Stomach smooth muscle (tissue), 2 donors: ENCODE data around the gene PROX2.

ENCODE experiments used
- H3K27ac ChIP-seq: one replicate; pipeline ENCODE4 v1.7.0; 2013; ENCODE audit warnings: mild to moderate bottlenecking, low read length, inconsistent platforms
- H3K27me3 ChIP-seq, 2 donors: one replicate each; pipeline ENCODE4 v1.7.0; 2013; ENCODE audit warnings: low read length in 2 of 2; ENCODE audit not compliant: insufficient read depth in 2 of 2, control insufficient read depth in 1 of 2
- H3K36me3 ChIP-seq, 2 donors: one replicate each; pipeline ENCODE4 v1.7.0; 2013; ENCODE audit warnings: low read length in 2 of 2; ENCODE audit not compliant: control insufficient read depth in 2 of 2, insufficient read depth in 2 of 2
- H3K4me1 ChIP-seq: one replicate; pipeline ENCODE4 v1.7.0; 2013; ENCODE audit warnings: low read length; ENCODE audit not compliant: control insufficient read depth, insufficient read depth
- H3K4me3 ChIP-seq, 2 donors: one replicate each; pipeline ENCODE4 v1.7.0; 2013; ENCODE audit warnings: low read length in 2 of 2
- H3K9ac ChIP-seq, 2 donors: one replicate each; pipeline ENCODE4 v1.7.0; 2013; ENCODE audit warnings: low read length in 2 of 2, mild to moderate bottlenecking in 1 of 2
- H3K9me3 ChIP-seq, 2 donors: one replicate each; pipeline ENCODE4 v1.7.0; 2013; ENCODE audit warnings: low read length in 2 of 2; ENCODE audit not compliant: control insufficient read depth in 2 of 2
- donor health status: healthy.
- donor health status: Pancreatic carcinoma.

Gene PROX2

DNA sequence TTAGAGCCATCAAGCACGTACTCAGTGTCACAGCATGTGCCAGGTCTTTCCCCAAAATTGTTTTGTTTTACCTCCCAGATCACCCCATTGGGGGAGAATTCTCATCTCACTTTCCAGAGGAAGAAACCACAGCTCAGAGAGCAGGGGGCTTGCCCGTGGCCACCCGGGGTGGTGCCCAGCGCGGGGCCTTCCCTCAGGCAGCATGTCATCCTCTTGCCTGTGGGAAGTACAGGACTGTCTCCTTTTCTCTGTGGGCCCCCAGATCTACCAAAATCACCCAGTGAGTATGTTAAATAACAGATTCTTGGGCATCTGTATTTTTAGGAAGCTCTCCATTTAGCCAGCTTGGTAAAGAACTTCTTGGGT, 41.2 kb upstream of the PROX2 start:
- Histone ChIP-seq H3K27ac (peak overlapping the region; percentile 41), H3K4me3 (no peak overlapping the region), H3K4me1 (peaks cover 19% of the 10 kb centered on the region), H3K36me3 (peaks cover 0 to 2% of the 10 kb centered on the region in 2 donors), H3K27me3 (no peaks in the 10 kb centered on the region), H3K9me3 (no peaks in the 10 kb centered on the region), H3K9ac (no peak overlapping the region)

DNA sequence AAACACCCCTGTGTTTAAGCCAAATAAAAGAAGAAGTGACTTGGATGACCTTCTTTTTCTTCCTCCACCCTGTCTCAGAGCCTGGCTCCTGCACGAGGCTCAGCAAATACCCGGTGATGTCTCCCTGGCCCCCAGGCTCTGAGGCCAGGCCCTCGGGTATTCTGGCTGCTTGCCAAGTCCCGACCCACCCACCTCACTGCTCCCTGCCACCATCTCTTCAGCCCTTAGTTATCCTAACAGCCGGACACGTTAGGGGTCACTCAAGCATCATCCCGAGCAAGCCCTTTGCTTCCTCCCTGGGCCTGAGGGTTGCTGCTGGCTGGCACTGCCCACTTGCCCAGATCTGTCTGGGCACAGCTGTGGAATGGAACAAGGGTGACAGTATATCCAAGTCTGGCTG, 39.9 kb upstream of the PROX2 start:
- peak overlapping the region; percentile 31 for H3K27ac ChIP-seq
- H3K9me3 ChIP-seq: no peaks in the 10 kb centered on the region

DNA sequence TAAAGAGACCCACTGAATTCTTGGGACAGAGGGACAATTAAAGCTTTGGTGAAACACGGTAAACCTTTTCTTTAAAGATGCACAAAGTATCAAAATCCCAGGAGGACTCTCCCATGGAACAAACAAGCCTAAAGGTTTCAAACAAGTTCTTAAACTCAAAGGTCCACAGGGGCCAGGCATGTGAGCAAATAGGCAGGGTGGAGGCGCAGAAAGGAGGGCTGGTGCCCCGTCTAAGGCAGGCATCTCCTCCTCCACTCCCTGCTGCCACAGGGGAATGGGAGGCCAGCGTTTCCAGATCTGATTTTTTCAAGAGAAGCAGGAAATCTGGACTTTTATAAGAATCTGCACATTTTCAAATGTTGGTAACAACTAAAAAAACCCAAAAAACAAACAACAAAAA, 39.5 kb upstream of the PROX2 start:
- Histone ChIP-seq H3K9me3 (no peaks in the 10 kb centered on the region), H3K36me3 (peaks cover 0 to 2% of the 10 kb centered on the region in 2 donors), H3K27ac (peak overlapping the region; percentile 31), H3K4me3 (no peak overlapping the region), H3K9ac (no peak overlapping the region), H3K27me3 (no peaks in the 10 kb centered on the region), H3K4me1 (peaks cover 18% of the 10 kb centered on the region)

More for the DNA sequence above, 39.9 kb upstream of the PROX2 start:
- no peaks in the 10 kb centered on the region for H3K27me3 ChIP-seq
- peaks cover 18% of the 10 kb centered on the region for H3K4me1 ChIP-seq
- H3K4me3 ChIP-seq: no peak overlapping the region
- H3K36me3 ChIP-seq: peaks cover 0 to 2% of the 10 kb centered on the region in 2 donors
- H3K9ac ChIP-seq: no peak overlapping the region

DNA sequence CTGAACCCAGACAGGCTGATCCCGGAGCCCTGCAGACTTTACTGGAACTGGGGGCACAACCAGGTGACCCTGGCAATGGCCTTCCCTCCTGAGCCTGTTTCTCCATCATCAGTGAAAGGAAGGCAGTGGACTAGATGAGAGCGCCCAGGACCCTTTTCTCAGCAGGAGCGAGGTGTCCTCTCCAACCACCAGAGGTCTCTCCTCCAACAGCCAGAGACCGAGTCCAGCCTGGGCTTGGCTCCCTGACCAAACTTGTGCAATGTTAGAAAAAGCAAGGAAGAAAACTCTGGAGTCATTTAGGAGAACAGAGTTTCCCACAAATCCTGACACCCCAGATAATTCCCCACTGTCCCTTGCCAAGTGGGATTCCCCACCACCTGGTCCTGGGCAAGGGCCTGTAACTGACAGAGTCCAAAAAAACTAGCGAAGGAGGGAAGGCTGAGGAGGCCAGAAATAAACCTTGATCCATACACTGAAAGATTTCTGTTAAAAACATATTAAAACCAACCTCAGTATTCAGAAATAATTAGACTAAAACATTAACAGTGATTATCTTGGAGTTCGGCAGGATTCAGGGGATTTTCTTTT, 38.1 kb upstream of the PROX2 start:
- Histone ChIP-seq H3K4me3 (no peak overlapping the region), H3K27ac (no peak overlapping the region), H3K27me3 (no peaks in the 10 kb centered on the region), H3K4me1 (peaks cover 18% of the 10 kb centered on the region), H3K9ac (peak overlapping the region in 1 of 2 donors; percentile 31), H3K9me3 (no peaks in the 10 kb centered on the region), H3K36me3 (peaks cover 0 to 2% of the 10 kb centered on the region in 2 donors)

DNA sequence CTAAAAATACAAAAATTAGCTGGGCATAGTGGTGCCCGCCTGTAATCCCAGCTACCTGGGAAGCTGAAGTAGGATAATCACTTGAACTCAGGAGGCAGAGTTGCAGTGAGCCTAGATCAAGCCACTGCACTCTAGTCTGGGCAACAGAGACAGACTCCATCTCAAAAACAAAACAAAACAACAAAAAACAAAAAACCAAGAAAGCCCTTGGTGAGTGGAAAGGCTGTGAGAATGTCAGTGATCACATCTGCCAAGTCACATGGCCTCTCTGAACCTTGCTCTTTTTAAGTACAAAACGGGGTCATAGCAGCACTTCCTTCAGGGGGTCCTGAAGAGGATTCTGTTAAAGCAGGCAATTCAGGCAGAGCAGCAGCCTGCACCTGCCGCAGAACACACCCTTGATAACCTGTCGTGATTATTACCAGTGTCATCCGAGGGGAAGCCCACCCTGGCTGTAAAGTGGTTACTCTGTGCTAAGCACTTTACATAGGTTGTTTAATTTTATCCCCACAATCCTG, 37.5 kb upstream of the PROX2 start:
- Histone ChIP-seq H3K4me3 (no peak overlapping the region), H3K27me3 (no peaks in the 10 kb centered on the region), H3K9me3 (no peaks in the 10 kb centered on the region), H3K9ac (no peak overlapping the region), H3K27ac (no peak overlapping the region), H3K36me3 (peaks cover 0 to 2% of the 10 kb centered on the region in 2 donors), H3K4me1 (peaks cover 17% of the 10 kb centered on the region)

DNA sequence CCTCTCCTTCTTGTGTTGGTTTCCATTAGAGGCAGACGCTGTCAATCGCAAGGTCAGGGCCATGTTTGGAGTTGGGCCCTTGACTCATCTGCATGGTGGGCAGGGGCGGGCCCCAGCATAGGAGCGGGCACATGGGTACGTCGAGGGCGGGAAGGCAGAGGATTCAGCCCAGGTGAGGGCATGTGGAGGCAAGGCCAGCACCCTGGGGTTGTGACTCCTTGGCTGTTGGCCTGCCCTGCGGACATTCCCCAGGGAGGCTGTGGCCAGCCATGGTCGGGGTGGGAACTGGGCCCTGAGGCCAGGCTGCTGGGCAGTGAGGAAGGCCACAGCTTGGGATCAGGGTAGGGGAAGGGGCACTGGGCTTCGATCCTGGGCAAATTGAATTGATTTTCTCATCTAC, 36.9 kb upstream of the PROX2 start:
- H3K9ac ChIP-seq: no peak overlapping the region
- H3K4me1 ChIP-seq: peaks cover 16% of the 10 kb centered on the region
- no peaks in the 10 kb centered on the region for H3K9me3 ChIP-seq
- H3K36me3 ChIP-seq: peaks cover 0 to 2% of the 10 kb centered on the region in 2 donors
- no peak overlapping the region for H3K27ac ChIP-seq
- no peaks in the 10 kb centered on the region for H3K27me3 ChIP-seq
- H3K4me3 ChIP-seq: no peak overlapping the region

DNA sequence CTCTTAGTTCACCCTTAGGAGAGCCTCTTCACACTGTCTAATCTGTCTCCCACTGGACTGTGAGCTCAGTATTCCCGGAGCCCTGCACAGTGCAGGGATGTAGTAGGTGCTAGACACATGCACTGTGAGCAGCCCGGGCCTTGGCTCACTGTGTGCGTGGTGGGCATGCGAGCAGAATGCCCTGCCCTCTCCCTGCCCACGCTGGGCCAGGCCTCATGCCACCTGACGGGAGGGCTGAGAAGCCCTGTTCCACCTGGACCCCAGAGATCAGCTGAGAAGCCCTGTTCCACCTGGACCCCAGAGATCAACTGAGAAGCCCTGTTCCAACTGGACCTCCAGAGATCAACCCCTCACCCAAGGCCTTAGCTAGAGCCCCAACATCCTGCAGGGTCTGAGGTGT, 36.2 kb upstream of the PROX2 start:
- Histone ChIP-seq H3K27me3 (no peaks in the 10 kb centered on the region), H3K4me1 (peaks cover 18% of the 10 kb centered on the region), H3K9me3 (no peaks in the 10 kb centered on the region), H3K9ac (no peak overlapping the region), H3K27ac (no peak overlapping the region), H3K4me3 (no peak overlapping the region), H3K36me3 (peaks cover 0 to 2% of the 10 kb centered on the region in 2 donors)

DNA sequence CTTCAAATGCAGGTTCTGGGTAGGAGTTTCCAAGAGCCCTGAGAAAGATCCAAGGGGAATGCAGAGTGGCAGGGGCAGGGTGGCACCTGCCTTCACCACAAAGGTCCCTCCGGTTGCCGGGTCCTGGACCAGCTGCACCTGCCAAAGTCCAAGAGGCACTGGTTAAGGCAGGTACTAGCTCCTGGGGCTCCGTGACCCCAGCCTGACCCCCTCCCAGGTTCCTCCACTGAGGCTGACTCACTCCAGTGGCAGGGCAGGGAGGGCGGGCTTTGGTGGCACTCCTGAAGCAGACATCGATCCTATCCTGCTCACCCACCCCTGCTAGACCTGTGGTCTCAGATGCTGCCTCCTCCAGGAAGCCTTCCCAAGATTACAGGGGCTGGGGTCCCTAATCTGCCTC, 35.8 kb upstream of the PROX2 start:
- H3K27me3 ChIP-seq: no peaks in the 10 kb centered on the region
- H3K4me3 ChIP-seq: no peak overlapping the region
- H3K4me1 ChIP-seq: peaks cover 15% of the 10 kb centered on the region
- no peak overlapping the region for H3K27ac ChIP-seq
- H3K36me3 ChIP-seq: no peaks in the 10 kb centered on the region
- no peak overlapping the region for H3K9ac ChIP-seq
- H3K9me3 ChIP-seq: no peaks in the 10 kb centered on the region

DNA sequence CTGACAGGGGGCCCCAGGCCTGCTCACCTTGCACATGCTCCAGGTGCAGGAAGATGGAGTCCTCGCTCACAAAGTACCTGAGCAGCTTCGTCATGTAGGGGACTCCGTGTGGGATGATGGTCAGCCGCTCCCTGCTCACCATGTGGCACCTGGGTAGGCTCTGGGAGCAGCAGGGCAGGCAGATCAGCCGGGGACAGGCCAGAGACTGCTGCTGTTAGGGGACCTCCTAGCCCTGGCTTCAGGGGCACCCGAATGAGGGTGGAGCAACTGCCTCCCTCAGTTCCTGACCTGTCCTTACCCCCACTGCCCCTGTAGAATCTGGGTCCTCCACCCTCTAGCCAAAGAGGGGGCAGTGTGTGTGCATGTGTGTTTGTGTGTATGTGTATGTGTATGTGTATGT, 35.3 kb upstream of the PROX2 start:
- H3K27me3 ChIP-seq: no peaks in the 10 kb centered on the region
- peaks cover 11% of the 10 kb centered on the region for H3K4me1 ChIP-seq
- H3K36me3 ChIP-seq: no peaks in the 10 kb centered on the region
- no peak overlapping the region for H3K4me3 ChIP-seq
- no peak overlapping the region for H3K27ac ChIP-seq
- H3K9ac ChIP-seq: no peak overlapping the region
- H3K9me3 ChIP-seq: no peaks in the 10 kb centered on the region

DNA sequence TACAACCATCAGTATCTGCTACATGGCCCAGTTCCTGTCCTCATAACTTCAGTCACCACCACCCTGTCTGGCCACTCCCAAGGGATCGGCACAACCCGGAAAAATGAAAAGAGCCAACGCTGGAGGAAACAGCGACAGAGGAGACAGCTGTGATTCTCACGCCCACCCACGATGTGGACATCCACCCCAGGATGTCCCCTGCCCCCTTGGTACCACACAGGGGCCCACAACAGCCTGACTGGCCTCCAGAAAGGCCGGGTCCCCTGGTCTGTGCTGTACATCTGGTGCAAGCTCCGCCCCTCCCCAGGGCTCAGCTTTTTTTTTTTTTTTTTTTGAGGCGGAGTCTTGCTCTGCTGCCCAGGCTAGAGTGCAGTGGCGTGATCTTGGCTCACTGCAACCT, 34.6 kb upstream of the PROX2 start:
- Histone ChIP-seq H3K27ac (no peak overlapping the region), H3K36me3 (no peaks in the 10 kb centered on the region), H3K4me1 (peaks cover 16% of the 10 kb centered on the region), H3K27me3 (no peaks in the 10 kb centered on the region), H3K4me3 (no peak overlapping the region), H3K9ac (no peak overlapping the region), H3K9me3 (no peaks in the 10 kb centered on the region)

DNA sequence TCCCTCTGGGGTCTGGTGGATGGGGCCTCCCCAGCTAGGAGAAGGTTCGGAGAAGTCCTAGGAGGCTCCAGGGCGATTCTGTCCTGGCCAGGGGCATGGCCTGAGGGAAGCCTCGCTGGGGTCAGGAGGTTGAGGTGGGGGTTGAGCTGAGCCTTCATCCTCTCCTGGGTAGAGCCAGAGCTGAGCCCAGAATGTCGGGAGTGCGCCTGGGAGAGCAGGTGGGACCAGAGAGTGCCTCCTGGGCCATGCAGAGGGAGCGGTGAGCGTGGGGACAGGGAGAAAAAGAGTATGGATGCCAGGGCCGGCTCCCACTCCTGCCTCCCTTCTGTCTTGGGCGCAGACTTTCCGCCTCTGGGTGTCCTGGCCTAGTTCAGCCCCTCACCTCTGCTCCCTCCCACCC, 34.0 kb upstream of the PROX2 start:
- Histone ChIP-seq H3K9ac (no peak overlapping the region), H3K4me3 (no peak overlapping the region), H3K27ac (no peak overlapping the region), H3K9me3 (no peaks in the 10 kb centered on the region), H3K36me3 (peaks cover 0 to 3% of the 10 kb centered on the region in 2 donors), H3K27me3 (no peaks in the 10 kb centered on the region), H3K4me1 (peaks cover 22% of the 10 kb centered on the region)
